IMR-90 (cell line): ENCODE results near the gene NARF. TPM values are rescaled to one million over a fixed set of nuclear protein-coding genes. Genes with fewer than 3 reads are reported as not detected.

Experiments
- ATAC-seq: fragments of 200-7000 bp; cut with Tn5 transposase; 2 replicates; pipeline ENCODE4 v1.9.1; 2020; ENCODE audit warnings: low read depth, mild to moderate bottlenecking, moderate library complexity
- BruUV-seq: library from RNA; stranded (reverse); fragments of 400-500 nt; replicated peaks from 2 replicates; lab custom pipeline; 2021; lab: Mats Ljungman, UMichigan
- CTCF ChIA-PET: fragments of 300-600 bp; formaldehyde crosslinking; extraction: SDS; loops from one replicate; lab custom pipeline; 2021; ENCODE audit warnings: antibody characterized with exemption; lab: Yijun Ruan, JAX
- POLR2A ChIA-PET: fragments of 300-600 bp; sonication (Branson Sonifier 250); formaldehyde crosslinking; loops from one replicate; lab custom pipeline; 2022; ENCODE audit warnings: antibody characterized with exemption; ENCODE audit not compliant: unreplicated experiment; lab: Charles Lee
- DNase-seq: peaks from one replicate; pipeline ENCODE4 v3.0.0; 2013
- H2AFZ ChIP-seq: replicated peaks from 2 replicates; pipeline ENCODE3; 2013; ENCODE audit warnings: low read length, mild to moderate bottlenecking; ENCODE audit not compliant: poor library complexity
- H2AK5ac ChIP-seq: 2 replicates; pipeline ENCODE4 v1.6.1; 2013; ENCODE audit warnings: low read depth, low read length, inconsistent platforms
- H2AK9ac ChIP-seq: replicated peaks from 2 replicates; pipeline ENCODE3; 2013; ENCODE audit warnings: mild to moderate bottlenecking, low read depth, low read length, moderate library complexity; ENCODE audit not compliant: poor library complexity
- H2BK120ac ChIP-seq: 2 replicates; pipeline ENCODE4 v1.6.1; 2013; ENCODE audit warnings: low read depth, low read length, inconsistent platforms
- H2BK15ac ChIP-seq: 3 replicates; pipeline ENCODE4 v1.6.1; 2013; ENCODE audit warnings: low read depth, low read length, inconsistent platforms
- H2BK20ac ChIP-seq: 2 replicates; pipeline ENCODE4 v1.6.1; 2013; ENCODE audit warnings: low read depth, mild to moderate bottlenecking, inconsistent platforms, low read length, moderate library complexity
- H2BK5ac ChIP-seq: 2 replicates; pipeline ENCODE4 v1.6.1; 2013; ENCODE audit warnings: mild to moderate bottlenecking, low read depth, low read length, inconsistent platforms; ENCODE audit not compliant: poor library complexity, severe bottlenecking
- H3K14ac ChIP-seq: replicated peaks from 2 replicates; pipeline ENCODE4 v1.6.1; 2013; ENCODE audit warnings: low read depth, low read length, inconsistent platforms
- H3K18ac ChIP-seq: 2 replicates; pipeline ENCODE4 v1.6.1; 2013; ENCODE audit warnings: low read depth, low read length, control low read depth
- H3K23ac ChIP-seq: 2 replicates; pipeline ENCODE4 v1.6.1; 2013; ENCODE audit warnings: low read depth, low read length, inconsistent platforms
- H3K27ac ChIP-seq: 2 replicates; pipeline ENCODE4 v1.5.1; 2013; ENCODE audit warnings: mild to moderate bottlenecking, control low read depth, low read length; ENCODE audit not compliant: insufficient read depth
- H3K27me3 ChIP-seq: 2 replicates; pipeline ENCODE4 v1.6.1; 2013; ENCODE audit warnings: low read length; ENCODE audit not compliant: control insufficient read depth, insufficient read depth
- H3K36me3 ChIP-seq: 2 replicates; pipeline ENCODE4 v1.6.1; 2013; ENCODE audit warnings: low read length, mixed read lengths; ENCODE audit not compliant: control insufficient read depth, insufficient read depth
- H3K4ac ChIP-seq: 2 replicates; pipeline ENCODE4 v1.6.1; 2013; ENCODE audit warnings: low read depth, low read length, inconsistent platforms
- H3K4me1 ChIP-seq: 2 replicates; pipeline ENCODE4 v1.6.1; 2013; ENCODE audit warnings: low read length, mixed read lengths; ENCODE audit not compliant: control insufficient read depth, insufficient read depth
- H3K4me2 ChIP-seq: 2 replicates; pipeline ENCODE4 v1.6.1; 2013; ENCODE audit warnings: low read depth, mild to moderate bottlenecking, control low read depth, low read length, moderate library complexity
- H3K4me3 ChIP-seq: 2 replicates; pipeline ENCODE4 v1.5.1; 2013; ENCODE audit warnings: low read depth, mild to moderate bottlenecking, control low read depth, low read length, moderate library complexity; ENCODE audit not compliant: insufficient read depth
- H3K56ac ChIP-seq: 2 replicates; pipeline ENCODE4 v1.6.1; 2013; ENCODE audit warnings: low read length, inconsistent platforms; ENCODE audit not compliant: insufficient read depth; ENCODE audit errors: extremely low read depth
- H3K79me1 ChIP-seq, 2 experiments: 2 replicates each; pipeline ENCODE4 v1.6.1; 2013; ENCODE audit warnings: low read length in 2 of 2, inconsistent platforms in 1 of 2, low read depth in 1 of 2
- H3K9ac ChIP-seq: 2 replicates; pipeline ENCODE4 v1.6.1; 2013; ENCODE audit warnings: low read depth, low read length, control low read depth
- H3K9me1 ChIP-seq: 2 replicates; pipeline ENCODE4 v1.6.1; 2013; ENCODE audit warnings: low read length, inconsistent platforms; ENCODE audit not compliant: insufficient read depth
- H3K9me3 ChIP-seq: 2 replicates; pipeline ENCODE4 v1.6.1; 2013; ENCODE audit warnings: low read length; ENCODE audit not compliant: control insufficient read depth, insufficient read depth
- H4K20me1 ChIP-seq: 2 replicates; pipeline ENCODE4 v1.6.1; 2013; ENCODE audit warnings: low read length, inconsistent platforms; ENCODE audit not compliant: insufficient read depth
- H4K5ac ChIP-seq: 2 replicates; pipeline ENCODE4 v1.6.1; 2013; ENCODE audit warnings: mild to moderate bottlenecking, low read depth, low read length, control low read depth
- H4K8ac ChIP-seq, 2 experiments: 2 replicates each; pipeline ENCODE4 v1.6.1; 2013; ENCODE audit warnings: low read depth in 2 of 2, low read length in 2 of 2, control low read depth in 1 of 2, inconsistent platforms in 1 of 2
- H4K91ac ChIP-seq: 2 replicates; pipeline ENCODE4 v1.6.1; 2013; ENCODE audit warnings: low read depth, low read length, inconsistent platforms; ENCODE audit not compliant: insufficient read depth
- CEBPB ChIP-seq: IDR thresholded peaks from 2 replicates; pipeline ENCODE4 v1.6.1; 2012; ENCODE audit warnings: low read depth, low read length, improper control_type of control experiment
- CHD1 ChIP-seq: IDR thresholded peaks from 2 replicates; pipeline ENCODE4 v1.6.1; 2012; ENCODE audit warnings: low read depth, low read length, improper control_type of control experiment
- MAFK ChIP-seq: IDR thresholded peaks from 2 replicates; pipeline ENCODE4 v1.6.1; 2012; ENCODE audit warnings: low read depth, low read length, improper control_type of control experiment
- MXI1 ChIP-seq: IDR thresholded peaks from 2 replicates; pipeline ENCODE4 v1.6.1; 2012; ENCODE audit warnings: low read depth, mild to moderate bottlenecking, low read length, moderate library complexity, borderline replicate concordance
- RAD21 ChIP-seq: IDR thresholded peaks from 2 replicates; pipeline ENCODE4 v1.6.1; 2012; ENCODE audit warnings: low read length, improper control_type of control experiment
- SMC3 ChIP-seq: fragments of 150-350 bp; IDR thresholded peaks from 2 replicates; pipeline ENCODE4 v1.6.1; 2016; ENCODE audit warnings: low read depth, mild to moderate bottlenecking, antibody characterized with exemption, low read length, moderate library complexity
- WGBS, 2 experiments: methylation state at CpG; one replicate each; pipeline versions ENCODE4 v1.1.5 to v1.1.7; 2013; ENCODE audit warnings: missing lambda C conversion rate in 2 of 2; ENCODE audit not compliant: insufficient read length in 1 of 2; ENCODE audit errors: extremely low coverage in 2 of 2; 5-methylcytosine and 5-hydroxymethylcytosine counted together
- dilution Hi-C: fragments of 300-500 bp; cut with HindIII; formaldehyde crosslinking; loops from one replicate; pipeline ENCODE4 v1.14.3; 2018; ENCODE audit warnings: low sequenced_read_pairs; ENCODE audit not compliant: unreplicated experiment
- in situ Hi-C: fragments of 300-500 bp; cut with MboI; formaldehyde crosslinking; loops from 3 replicates; pipeline ENCODE4 v1.14.3; 2019; ENCODE audit warnings: low sequenced_read_pairs, inconsistent platforms, mixed read lengths
- intact Hi-C: fragments of 100-400 bp; cut with micrococcal nuclease; formaldehyde crosslinking; loops from 2 replicates; pipeline ENCODE4 v1.10.0; 2022
- polyA plus RNA-seq, 3 experiments: library from polyadenylated mRNA; depleted of rRNA; stranded (reverse); fragments of >200 nt; gene quantifications; 2 replicates each; pipeline ENCODE4 v1.2.3, GENCODE V29; 2012; ENCODE audit warnings: low replicate concordance in 1 of 3
- total RNA-seq: library from RNA; depleted of rRNA; stranded (reverse); fragments of >200 nt; gene quantifications from 2 replicates; pipeline ENCODE4 v1.2.3, GENCODE V29; 2012

NARF gene
- total and polyA plus RNA-seq, 2 of the 4 experiments (the other 2 are of a cell fraction): 83.7 to 94.8 TPM

DNA sequence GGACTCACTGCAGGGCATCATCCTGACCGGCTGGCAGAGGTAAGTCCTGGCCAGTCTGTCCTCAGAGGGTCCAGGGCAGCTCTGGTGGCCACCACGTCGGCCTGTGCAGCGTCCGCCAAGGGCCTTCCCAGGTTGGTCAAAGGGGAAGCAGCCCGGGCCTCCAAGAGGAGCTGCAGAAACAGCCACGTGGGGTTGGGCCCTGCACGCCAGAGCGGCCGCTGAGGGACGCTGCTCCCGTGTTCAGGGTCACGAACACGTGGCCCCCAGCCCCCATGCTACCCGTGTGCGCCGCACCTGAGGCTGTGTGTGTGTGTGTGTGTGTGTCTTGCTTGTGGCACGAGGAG, 21.2 kb upstream of the NARF start:
- dilution Hi-C loops (no loop called here), intact Hi-C loops (no loop called here), in situ Hi-C loops (no loop called here)
- Histone ChIP-seq H4K20me1 (peaks cover 13% of the 10 kb centered on the region; the same call in 1 of the 2 replicates), H4K91ac (no peak overlapping the region), H3K4ac (no peak overlapping the region), H2BK20ac (no peak overlapping the region), H4K8ac (no peak overlapping the region), H3K18ac (no peak overlapping the region), H3K56ac (no peak overlapping the region), H2AK5ac (no peak overlapping the region), H2BK5ac (no peak overlapping the region), H3K79me1 (no peaks in the 10 kb centered on the region), H2BK120ac (no peak overlapping the region), H3K4me1 (peaks cover 3% of the 10 kb centered on the region), H2BK15ac (no peak overlapping the region), H3K9me1 (no peaks in the 10 kb centered on the region; the same call in 1 of the 2 replicates), H2AK9ac (no peak overlapping the region), H3K9ac (no peak overlapping the region), H4K5ac (no peak overlapping the region), H3K4me3 (no peak overlapping the region), H3K23ac (no peak overlapping the region), H3K36me3 (peaks cover 11% of the 10 kb centered on the region), H3K27ac (no peak overlapping the region), H2AFZ (no peak overlapping the region), H3K9me3 (no peaks in the 10 kb centered on the region), H3K27me3 (no peaks in the 10 kb centered on the region), H3K14ac (no peak overlapping the region), H3K4me2 (no peak overlapping the region)
- BruUV-seq: no TSS peak
- TF ChIP-seq RAD21 (no peak), CEBPB (no peak), CHD1 (no peak), MAFK (no peak), MXI1 (no peak), SMC3 (no peak)
- ATAC-seq (no peak), DNase-seq (no peak)
- ChIA-PET CTCF (no interaction called here), POLR2A (no interaction called here)
- 90% methylated on average over 8 of the region's 18 CpGs; no CpG with 5 or more reads in 1 of the 2 experiments for WGBS, 2 experiments
